GM19240 (cell line): ENCODE data around the gene IMMP2L.
"Not testable (repeated sequence)": the region's sequence is repeated elsewhere in the genome, so short reads cannot be mapped to it uniquely, and the experiment has no call there.

Experiments used
- DNase-seq: peaks from one replicate; pipeline ENCODE4 v3.0.0; 2011; ENCODE audit warnings: low spot score; ENCODE audit not compliant: insufficient read length

Gene IMMP2L

GRCh38 chr7:111266613-111267012 lies 295.7 kb downstream of the IMMP2L start:
- no peak for DNase-seq

GRCh38 chr7:111265394-111265793 lies 296.9 kb downstream of the IMMP2L start:
- no peak for DNase-seq

GRCh38 chr7:111264981-111265380 lies 297.3 kb downstream of the IMMP2L start:
- DNase-seq: no peak

GRCh38 chr7:111264111-111264868 lies 298.0 kb downstream of the IMMP2L start:
- no peak for DNase-seq

- DNase-seq: no peak
These were observed 299.8 kb downstream of the IMMP2L start for GRCh38 chr7:111262293-111263116.

GRCh38 chr7:111261496-111261895 lies 300.8 kb downstream of the IMMP2L start:
- DNase-seq: no peak

GRCh38 chr7:111259991-111260390 lies 302.3 kb downstream of the IMMP2L start:
- DNase-seq: no peak

- no peak for DNase-seq
These were observed 305.9 kb downstream of the IMMP2L start for GRCh38 chr7:111256391-111256790.

GRCh38 chr7:111255576-111255975 lies 306.7 kb downstream of the IMMP2L start:
- no peak for DNase-seq

GRCh38 chr7:111251365-111251764 lies 310.9 kb downstream of the IMMP2L start:
- DNase-seq: not testable (repeated sequence)

- DNase-seq: not testable (repeated sequence)
These were observed 312.5 kb downstream of the IMMP2L start for GRCh38 chr7:111249807-111250206.

GRCh38 chr7:111242141-111242755 lies 320.0 kb downstream of the IMMP2L start:
- DNase-seq: no peak

- no peak for DNase-seq
These were observed 321.9 kb downstream of the IMMP2L start for GRCh38 chr7:111240371-111240770.

- no peak for DNase-seq
These were observed 322.9 kb downstream of the IMMP2L start for GRCh38 chr7:111239437-111239836.

- DNase-seq: no peak
These were observed 323.4 kb downstream of the IMMP2L start for GRCh38 chr7:111238886-111239285.

GRCh38 chr7:111235709-111236108 lies 326.6 kb downstream of the IMMP2L start:
- DNase-seq: no peak

GRCh38 chr7:111232249-111233084 lies 329.8 kb downstream of the IMMP2L start:
- no peak for DNase-seq

- no peak for DNase-seq
These were observed 332.4 kb downstream of the IMMP2L start for GRCh38 chr7:111229916-111230315.

- DNase-seq: no peak
These were observed 333.0 kb downstream of the IMMP2L start for GRCh38 chr7:111229181-111229740.

GRCh38 chr7:111228437-111228836 lies 333.9 kb downstream of the IMMP2L start:
- no peak for DNase-seq

- DNase-seq: no peak
These were observed 335.5 kb downstream of the IMMP2L start for GRCh38 chr7:111226800-111227199.
